IPS-NIHi11 (cell line): ENCODE measurements around the gene SLC18A2.

ENCODE experiments used
- DNase-seq: peaks from one replicate; pipeline ENCODE4 v3.0.0; 2012; ENCODE audit warnings: mixed read lengths, low spot score

Gene SLC18A2

DNA sequence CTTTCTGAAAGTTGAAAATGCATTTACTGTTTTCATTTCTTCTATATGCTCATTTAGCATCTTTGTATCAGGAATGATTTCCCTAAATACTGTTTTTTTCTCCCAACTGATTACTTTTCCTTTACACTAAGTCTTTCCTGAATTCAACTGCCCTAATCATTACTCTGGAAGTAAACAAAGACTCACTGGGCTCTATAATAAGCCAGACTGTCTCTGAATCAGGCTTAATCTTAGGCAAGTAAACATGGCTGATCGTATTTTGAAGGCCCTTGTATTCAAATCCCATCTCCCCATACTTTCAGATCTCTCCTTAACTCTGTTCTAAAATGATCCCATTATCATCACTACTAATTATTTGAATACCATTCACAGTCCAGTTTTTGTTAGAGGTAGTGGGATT is 72.7 kb downstream of the SLC18A2 start:
- no peak for DNase-seq

DNA sequence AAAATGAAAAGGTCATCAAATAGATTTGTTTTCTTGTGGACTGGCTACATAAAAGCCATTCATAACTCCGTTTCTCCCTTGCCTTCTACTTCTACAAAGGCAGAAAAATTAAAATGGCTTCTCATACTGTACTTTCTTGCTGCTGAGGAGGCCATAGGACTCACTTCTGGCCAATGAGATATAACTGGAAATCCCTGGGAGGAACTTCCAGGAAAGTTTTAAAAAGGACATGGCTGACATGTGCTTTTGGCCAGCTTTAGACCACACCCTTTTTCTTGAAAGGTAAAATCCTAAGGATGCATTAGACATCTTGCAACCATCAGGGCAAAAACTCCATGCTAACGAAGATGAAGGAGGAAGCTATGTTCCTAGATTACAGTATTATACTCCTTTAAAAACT is 75.8 kb downstream of the SLC18A2 start:
- no peak for DNase-seq

DNA sequence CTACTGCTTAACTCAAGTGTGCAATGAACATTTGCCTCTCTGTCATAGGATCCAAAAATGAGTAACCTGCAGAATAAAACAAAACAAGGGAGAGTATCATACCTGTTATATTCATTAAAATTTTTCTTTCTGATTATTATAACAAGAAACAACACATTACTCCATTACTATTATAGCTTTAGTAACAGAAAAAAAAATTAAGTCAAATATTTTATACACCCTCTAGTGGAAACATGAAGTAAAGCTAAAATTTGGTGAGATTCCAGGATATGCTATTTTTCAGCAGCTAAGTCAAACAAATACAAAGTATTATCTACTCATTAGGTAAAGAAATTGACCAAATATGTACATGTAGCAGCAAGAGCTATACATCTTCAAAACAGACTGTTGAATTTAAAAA is 78.0 kb downstream of the SLC18A2 start:
- no peak for DNase-seq

DNA sequence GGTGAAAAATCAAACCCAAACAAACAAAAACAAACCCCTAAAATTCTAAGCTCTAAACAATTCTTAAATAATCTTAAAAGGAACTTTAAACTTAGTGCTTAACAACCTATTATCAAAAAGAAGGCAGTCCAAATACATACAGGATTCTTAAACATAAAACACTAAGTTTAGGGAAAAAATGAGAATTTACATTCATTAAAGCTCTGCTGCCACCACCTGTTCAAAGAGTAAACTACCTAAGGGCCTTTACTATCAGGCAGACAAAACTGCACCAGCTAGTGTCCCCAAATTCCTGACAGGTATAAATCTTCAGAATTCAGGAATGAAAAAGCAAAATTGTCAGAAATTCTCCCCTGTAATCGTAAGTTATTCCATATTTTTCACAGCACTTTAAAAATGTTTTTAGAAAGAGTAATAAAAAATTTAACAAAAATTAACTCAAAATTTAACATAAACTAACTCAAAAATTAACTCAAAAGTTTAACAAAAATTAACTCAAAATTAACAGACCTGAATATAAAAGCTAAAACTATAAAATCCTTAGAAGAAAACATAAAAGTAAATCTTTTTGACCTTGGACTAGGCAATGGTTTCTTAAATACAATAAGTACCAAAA is 79.2 kb downstream of the SLC18A2 start:
- DNase-seq: peak; percentile 39

DNA sequence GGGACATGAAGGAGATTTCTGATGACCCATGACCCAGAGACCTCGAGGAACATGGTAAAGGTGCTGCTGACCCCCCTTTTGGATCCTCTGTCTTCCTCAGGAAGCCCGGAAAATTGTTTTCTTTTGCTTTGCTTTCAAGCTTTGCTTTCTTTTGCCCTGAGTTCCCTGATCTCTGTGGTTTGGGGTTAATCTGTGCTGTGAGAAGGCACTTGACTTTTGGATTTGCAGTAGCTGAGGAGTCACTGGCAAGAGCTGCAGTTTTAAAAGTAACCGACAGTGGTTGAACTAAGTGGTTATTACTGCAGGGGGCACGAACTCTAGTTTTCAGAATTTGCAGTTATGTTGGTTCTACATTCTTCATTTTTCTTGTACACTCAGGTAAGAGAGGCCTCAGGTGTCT is 81.3 kb downstream of the SLC18A2 start:
- DNase-seq: no peak

DNA sequence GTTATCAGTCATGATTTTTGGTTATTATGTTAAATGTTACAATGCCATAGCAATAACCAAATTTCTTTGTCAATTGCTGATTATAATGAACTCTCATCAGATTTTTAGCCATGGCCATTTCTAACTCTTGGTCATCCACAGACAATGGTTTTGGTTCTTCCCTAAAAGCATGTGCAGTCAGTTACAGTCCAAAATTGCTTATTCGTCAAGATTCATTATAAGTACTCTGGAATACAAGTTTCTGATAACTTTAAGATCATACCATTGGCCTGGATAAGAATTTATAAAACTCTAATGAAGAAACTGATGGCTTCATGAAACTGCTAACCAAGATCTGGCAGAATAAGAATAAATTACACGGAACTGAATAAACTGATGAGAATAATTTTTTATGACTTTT is 83.5 kb downstream of the SLC18A2 start:
- DNase-seq: no peak

DNA sequence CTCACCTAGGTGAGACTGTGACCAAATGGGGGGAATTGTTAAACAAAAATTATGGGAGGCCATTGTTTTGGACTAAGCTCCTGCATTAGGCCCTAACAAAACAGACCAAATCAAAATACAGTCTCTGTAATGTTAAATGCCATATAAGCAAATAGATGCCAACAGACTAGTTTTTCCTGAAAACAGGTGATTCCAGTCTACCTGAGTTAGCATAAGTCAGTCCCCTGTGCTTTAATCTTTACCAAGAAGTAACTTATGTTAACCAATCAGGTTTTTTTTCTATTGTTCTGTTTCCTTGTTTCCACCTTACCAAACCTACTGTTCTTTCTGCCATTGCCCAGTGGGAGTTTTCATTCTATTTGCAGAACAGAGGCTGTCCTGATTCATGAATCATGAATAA is 86.3 kb downstream of the SLC18A2 start:
- DNase-seq: no peak
